ENCODE measurements around the gene GPRC5A. TPM values are rescaled to one million over a fixed set of nuclear protein-coding genes. Genes with fewer than 3 reads are reported as not detected.

GPRC5A gene
- total and polyA plus RNA-seq, 2 of the 8 experiments (the other 6 are each of a cell fraction or from before 2014, with no cell fraction given), result 1.0 to 1.4 TPM

- no peak for TF ChIP-seq TBP (IDR thresholded peaks at IDR 0.05; ENCODE audit: low read depth, low read length)
- no peak for TF ChIP-seq GTF2F1 (IDR thresholded peaks at IDR 0.05; ENCODE audit: borderline replicate concordance, low read depth, low read length)
- TF ChIP-seq JUN (IDR thresholded peaks at IDR 0.05; ENCODE audit: low read depth, low read length), result no peak
- ChIA-PET POLR2A (ENCODE audit: partially characterized antibody) (no interaction called here), CTCF (ENCODE audit: partially characterized antibody) (interaction anchor here (0.9 to 2.1 kb wide), 4 partner anchors 13 to 98 kb away, joined by 3 to 6 read pairs (median 5); no protein-coding TSS in a partner anchor)
- no peaks in the 10 kb centered on the region for H3K36me3 ChIP-seq (ENCODE audit: control insufficient read depth in 2 of 4, insufficient read depth in 4 of 4, low read length in 3 of 4)
- no peak overlapping the region for H2BK120ac ChIP-seq (replicated peaks; ENCODE audit: low read depth, low read length)
- H2AK5ac ChIP-seq (ENCODE audit: low read depth, low read length), result no peak overlapping the region
- H2BK15ac ChIP-seq (ENCODE audit: low read length), result no peak overlapping the region
- H3K23ac ChIP-seq (ENCODE audit: insufficient read length), result no peak overlapping the region
- no peaks in the 10 kb centered on the region for H3K9me3 ChIP-seq (ENCODE audit: insufficient read depth in 2 of 2, low read depth in 1 of 2, low read length in 1 of 2)
- no peak overlapping the region for H2AFZ ChIP-seq (ENCODE audit: low read length)
- DNase-seq (ENCODE audit: low read depth in 1 of 2, low spot score in 2 of 2) (no peak), FAIRE-seq (no peak)
- H4K8ac ChIP-seq (ENCODE audit: extremely low read depth, insufficient read depth, low read length), result no peak overlapping the region
- H2BK12ac ChIP-seq (ENCODE audit: low read depth, low read length), result no peak overlapping the region
- H3K4me3 ChIP-seq (ENCODE audit: extremely low read depth in 1 of 4, insufficient read depth in 2 of 4, low read depth in 3 of 4, low read length in 4 of 4), result no peak overlapping the region
- H3K56ac ChIP-seq (replicated peaks; ENCODE audit: insufficient read length, low read depth, low read length), result no peak overlapping the region
- H3K4ac ChIP-seq (replicated peaks; ENCODE audit: insufficient read length, low read depth, low read length), result no peak overlapping the region
- H2BK20ac ChIP-seq (ENCODE audit: low read length), result no peak overlapping the region
- no peak overlapping the region for H3K27ac ChIP-seq (ENCODE audit: low read depth, low read length)
- no peaks in the 10 kb centered on the region for H3K27me3 ChIP-seq (replicated peaks in 1 of 4; ENCODE audit: control insufficient read depth in 3 of 4, extremely low read depth in 1 of 4, insufficient read depth in 3 of 4, low read length in 3 of 4)
- no peak overlapping the region for H3K4me2 ChIP-seq (ENCODE audit: insufficient read depth in 1 of 2, low read depth in 2 of 2, low read length in 2 of 2)
- H3K79me1 ChIP-seq (ENCODE audit: low read depth, low read length), result no peaks in the 10 kb centered on the region
- H3K9ac ChIP-seq (replicated peaks in 1 of 4; ENCODE audit: extremely low read depth in 1 of 4, low read depth in 3 of 4, low read length in 3 of 4), result no peak overlapping the region
- H4K91ac ChIP-seq (replicated peaks; ENCODE audit: insufficient read length, low read length), result no peak overlapping the region
- H3K23me2 ChIP-seq (ENCODE audit: low read depth, low read length), result no peaks in the 10 kb centered on the region
- H3K14ac ChIP-seq (ENCODE audit: insufficient read length), result no peak overlapping the region
- H3K4me1 ChIP-seq (replicated peaks in 1 of 4; ENCODE audit: control insufficient read depth in 3 of 4, insufficient read depth in 4 of 4, low read length in 3 of 4), result no peaks in the 10 kb centered on the region
- H3K79me2 ChIP-seq (ENCODE audit: control insufficient read depth in 1 of 2, insufficient read depth in 2 of 2, low read length in 2 of 2), result no peaks in the 10 kb centered on the region
- no peaks in the 10 kb centered on the region for H4K20me1 ChIP-seq (replicated peaks in 1 of 2; ENCODE audit: control insufficient read depth in 1 of 2, insufficient read depth in 2 of 2, low read length in 2 of 2)
- H3K18ac ChIP-seq (ENCODE audit: extremely low read depth, low read length), result no peak overlapping the region
- WGBS, 2 experiments (ENCODE audit: extremely low coverage in 1 of 2, insufficient coverage in 1 of 2, insufficient read length in 1 of 2, insufficient replicate concordance in 2 of 2, low coverage in 1 of 2, low lambda C conversion rate in 2 of 2, missing lambda C conversion rate in 1 of 2), result 79% methylated on average over 8 of the region's 8 CpGs; no CpG with 5 or more reads in 1 of the 2 experiments
- no peak overlapping the region for H2BK5ac ChIP-seq (ENCODE audit: low read depth, low read length)
- H4K5ac ChIP-seq (ENCODE audit: insufficient read length, low read depth, low read length), result no peak overlapping the region
Measured at GRCh38 chr12:12934556-12934955, 43.2 kb downstream of the GPRC5A start.
